GM21526 (cell line): ENCODE data around the gene RNF212.
"Not testable (repeated sequence)": the region's sequence is repeated elsewhere in the genome, so short reads cannot be mapped to it uniquely, and the experiment has no call there.

Source experiments
- ATAC-seq: cut with Tn5 transposase; IDR thresholded peaks from one replicate; pipeline ENCODE4 v1.9.1; 2021; ENCODE audit warnings: moderate library complexity; ENCODE audit not compliant: unreplicated experiment, low FRiP score

Gene RNF212

GRCh38 chr4:1075225-1075624 lies 38.1 kb downstream of the RNF212 start:
- ATAC-seq, result no peak

DNA sequence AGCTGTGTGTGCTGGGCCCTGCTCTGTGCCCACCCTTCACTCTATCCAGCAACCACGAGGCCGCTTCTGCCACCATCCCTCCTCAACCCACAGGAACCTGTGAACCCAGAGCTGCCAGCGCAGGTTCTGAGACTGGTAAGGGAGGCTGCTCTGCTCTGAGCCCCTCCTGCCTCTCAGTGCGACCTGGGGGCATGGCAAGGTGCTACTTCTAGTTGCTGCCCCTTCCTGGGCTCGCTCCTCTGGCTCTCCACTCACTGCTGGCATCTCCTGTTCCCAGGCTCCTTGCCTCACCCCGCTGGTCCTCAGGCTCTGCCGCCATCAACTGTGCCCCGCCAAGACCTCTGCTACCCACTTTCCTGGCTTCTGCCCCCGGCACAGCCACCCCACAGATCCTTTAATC lies 39.3 kb downstream of the RNF212 start:
- ATAC-seq, result no peak

DNA sequence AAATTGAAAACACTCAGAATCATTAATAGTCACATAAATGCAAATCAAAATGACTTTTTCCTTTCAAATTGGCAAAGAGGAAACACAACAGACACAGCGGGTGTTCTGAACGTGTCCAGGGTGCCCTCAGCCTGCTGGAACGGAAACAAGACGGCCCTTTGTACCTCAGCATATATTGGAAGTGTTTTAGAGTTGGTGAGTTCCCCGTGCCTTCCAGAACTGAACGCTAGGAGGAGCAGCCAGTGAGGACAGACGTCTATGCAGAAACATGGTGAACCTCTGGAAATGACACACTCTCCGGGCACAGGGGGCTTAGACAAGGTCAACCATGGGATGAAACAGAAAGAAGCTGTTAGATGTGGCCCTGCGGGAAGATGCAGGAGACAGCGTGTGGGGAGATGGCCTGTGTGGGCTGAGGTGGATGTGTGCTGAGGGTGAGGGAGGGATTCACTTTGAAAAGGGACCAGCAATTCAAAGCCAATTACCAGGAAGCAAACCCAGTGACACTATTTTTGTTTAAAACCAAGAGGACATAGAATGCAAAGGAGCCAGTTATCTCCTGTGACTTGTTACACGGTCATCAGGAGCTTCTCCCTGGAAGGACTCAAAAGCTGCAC lies 40.4 kb downstream of the RNF212 start:
- no peak for ATAC-seq

DNA sequence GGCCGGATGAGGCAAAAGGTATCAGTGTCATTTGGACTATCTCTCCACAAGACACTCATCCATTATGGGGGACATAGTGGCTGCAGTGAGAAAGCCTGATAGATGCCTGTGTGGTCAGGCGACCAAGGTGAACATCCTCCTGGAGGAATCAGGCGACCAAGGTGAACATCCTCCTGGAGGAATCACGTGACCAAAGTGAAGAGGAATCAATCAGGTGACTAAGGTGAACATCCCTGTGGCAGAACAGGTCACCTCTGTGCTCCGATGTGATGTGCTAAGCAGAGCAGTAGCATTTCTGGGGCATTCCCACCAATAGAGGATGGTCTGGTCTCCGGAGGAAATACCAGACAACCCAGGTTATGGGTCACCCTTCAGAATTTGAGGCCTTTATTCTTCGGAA lies 44.0 kb downstream of the RNF212 start:
- no peak for ATAC-seq

- ATAC-seq, result no peak
Observed at GRCh38 chr4:1065732-1066131, 47.6 kb downstream of the RNF212 start.

- no peak for ATAC-seq
Observed at GRCh38 chr4:1062419-1062818, 50.9 kb downstream of the RNF212 start.

GRCh38 chr4:1061760-1062159 lies 51.6 kb downstream of the RNF212 start:
- ATAC-seq, result no peak

GRCh38 chr4:1061056-1061700 lies 52.2 kb downstream of the RNF212 start:
- ATAC-seq, result no peak

DNA sequence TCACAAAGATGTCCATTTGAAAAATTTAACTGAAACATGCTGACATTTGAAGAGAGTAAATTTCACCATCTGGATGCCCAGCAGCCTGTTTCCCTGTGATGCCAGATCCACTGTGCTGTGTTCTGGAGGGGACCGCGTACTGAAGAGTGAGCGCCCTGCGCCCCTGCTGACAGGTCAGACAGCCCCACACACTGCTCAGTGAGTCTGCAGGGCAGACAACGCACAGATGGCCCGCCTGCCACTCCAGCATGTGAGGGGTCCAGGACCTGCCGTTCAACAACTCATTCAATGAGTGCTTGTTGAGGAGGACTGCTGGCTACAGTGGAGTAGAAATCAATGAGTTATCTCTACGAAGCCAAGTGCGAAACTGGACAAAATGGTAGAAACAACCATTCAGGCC lies 52.7 kb downstream of the RNF212 start:
- no peak for ATAC-seq

- ATAC-seq, result no peak
Observed at GRCh38 chr4:1060121-1060520, 53.2 kb downstream of the RNF212 start.

DNA sequence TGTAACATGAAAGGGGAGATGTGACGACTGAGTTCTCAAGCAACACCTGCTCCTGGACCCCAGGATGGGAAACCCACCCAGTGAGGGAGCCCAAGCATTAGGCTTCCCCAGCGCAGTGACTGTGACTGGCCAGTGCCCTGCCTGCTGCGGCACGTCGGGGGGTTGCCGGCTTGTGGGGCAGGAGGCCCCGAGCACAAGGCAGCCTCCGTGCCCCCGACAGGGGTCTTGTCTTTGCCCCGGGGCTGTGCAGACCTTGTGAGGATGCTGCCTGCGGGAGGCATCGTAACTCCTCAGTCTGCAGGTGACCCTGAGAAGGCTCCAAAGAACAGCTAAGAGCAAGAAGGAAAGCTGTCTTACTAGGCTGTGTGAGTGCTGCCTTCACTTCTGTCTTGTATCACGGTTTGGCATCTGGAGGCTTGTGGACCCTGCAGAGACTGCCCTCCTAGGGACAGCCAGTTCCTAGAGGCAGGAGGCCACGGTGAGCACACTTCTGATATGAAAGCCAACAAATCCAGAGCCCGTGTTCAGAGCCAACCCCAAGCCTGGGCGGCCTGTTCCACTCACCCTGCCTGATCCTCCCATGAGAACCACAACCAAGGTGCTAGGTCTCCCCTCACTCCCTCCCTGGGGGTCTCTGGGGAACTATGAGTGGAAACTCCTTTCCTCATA lies 54.2 kb downstream of the RNF212 start:
- no peak for ATAC-seq

DNA sequence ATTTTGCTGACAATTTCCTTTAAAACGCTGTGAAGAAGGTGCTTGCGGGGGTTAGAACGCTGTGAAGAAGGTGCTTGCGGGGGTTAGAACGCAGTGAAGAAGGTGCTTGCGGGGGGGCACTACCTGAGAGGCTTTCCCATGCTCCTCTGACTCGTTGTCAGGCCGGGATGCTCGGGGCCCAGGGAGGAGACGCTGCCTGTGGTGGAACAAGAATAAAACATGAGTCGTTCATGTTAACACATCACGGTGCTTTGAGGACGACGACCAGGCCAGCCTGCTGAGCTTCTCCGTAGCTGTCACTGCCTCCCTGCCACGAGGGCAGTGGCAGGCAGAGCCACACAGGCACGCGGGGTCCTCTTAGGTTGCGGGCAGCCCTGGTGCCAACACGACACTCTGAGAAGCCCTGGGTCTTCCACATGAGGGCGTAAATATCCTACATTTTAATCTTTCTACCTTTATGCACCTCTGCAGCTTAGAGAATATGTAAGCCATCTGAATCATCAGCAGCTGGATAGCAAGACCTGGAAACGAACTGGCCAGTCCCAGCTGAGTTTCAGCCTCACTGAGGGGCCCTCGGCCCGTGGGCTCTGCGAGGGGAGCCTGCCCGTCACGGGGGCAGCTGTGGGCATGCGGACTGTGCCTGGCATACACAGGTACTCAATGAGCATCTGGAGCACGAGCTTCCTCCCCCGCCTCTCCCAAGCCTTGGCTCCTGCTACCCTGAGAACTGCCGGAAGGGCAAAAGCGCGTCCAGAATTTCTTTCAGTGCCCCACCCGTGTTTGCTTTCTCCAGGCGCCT lies 55.0 kb downstream of the RNF212 start:
- ATAC-seq, result no peak

- ATAC-seq, result no peak
Observed at GRCh38 chr4:1057403-1057745, 56.0 kb downstream of the RNF212 start.

GRCh38 chr4:1056671-1057402 lies 56.5 kb downstream of the RNF212 start:
- ATAC-seq, result no peak

DNA sequence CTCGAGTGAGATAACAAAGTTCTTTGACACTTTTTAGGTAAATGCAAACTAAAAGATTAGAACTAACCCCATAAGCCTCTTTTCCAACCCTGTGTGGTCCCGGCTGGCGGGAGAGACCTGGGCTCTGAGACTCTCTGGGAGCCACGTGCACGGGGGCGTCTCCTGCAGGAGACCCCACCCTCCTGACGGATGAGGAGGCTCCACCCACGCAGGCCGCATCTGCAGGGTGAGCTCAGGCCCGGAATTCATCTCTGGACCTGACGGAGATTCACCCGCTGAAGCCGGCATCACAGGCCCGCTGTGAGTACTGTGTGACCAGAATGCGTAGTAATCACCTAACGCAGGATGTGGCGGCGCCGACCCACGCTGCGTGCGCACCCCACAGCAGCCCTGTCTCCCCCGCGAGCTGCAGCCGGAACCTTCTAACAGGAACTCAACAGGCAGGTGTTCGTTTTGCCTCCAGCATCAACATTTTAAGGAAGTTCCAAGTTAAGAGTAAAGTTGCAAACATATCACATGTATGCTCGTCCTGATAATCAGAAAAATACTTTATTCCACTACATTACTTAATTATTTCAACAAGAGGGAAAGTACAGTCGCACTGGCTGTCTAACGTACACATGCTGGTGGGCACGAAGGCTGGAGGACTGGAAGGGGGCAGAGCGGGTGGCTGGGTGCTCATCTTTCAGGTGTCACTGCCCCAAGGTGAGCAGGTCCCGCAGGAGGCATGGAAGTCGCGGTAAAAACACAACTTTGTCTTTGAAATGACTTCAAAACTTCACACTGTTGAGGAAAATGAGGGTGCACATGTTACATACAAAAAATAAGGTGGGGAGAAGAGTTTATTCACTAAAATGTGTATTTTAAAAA lies 57.4 kb downstream of the RNF212 start:
- peak; percentile 75 for ATAC-seq

DNA sequence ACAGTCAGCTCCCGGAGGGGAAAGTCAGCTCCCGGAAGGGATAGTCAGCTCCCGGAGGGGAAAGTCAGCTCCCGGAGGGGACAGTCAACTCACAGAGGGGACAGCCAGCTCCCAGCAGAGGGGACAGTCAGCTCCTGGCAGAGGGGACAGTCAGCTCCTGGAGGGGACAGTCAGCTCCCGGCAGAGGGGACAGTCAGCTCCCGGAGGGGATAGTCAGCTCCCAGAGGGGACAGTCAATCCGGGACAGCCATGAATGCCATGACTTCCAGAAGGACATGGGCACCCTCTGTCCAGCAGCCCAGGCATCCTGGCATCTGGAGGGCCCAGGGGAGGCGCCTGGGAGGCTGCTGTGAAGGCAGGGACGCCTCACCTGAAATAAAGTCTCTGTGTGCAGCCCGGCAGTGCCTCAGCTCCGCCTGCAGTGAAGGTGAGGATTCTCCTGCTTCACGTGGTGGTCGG lies 58.1 kb downstream of the RNF212 start:
- not testable (repeated sequence) for ATAC-seq

DNA sequence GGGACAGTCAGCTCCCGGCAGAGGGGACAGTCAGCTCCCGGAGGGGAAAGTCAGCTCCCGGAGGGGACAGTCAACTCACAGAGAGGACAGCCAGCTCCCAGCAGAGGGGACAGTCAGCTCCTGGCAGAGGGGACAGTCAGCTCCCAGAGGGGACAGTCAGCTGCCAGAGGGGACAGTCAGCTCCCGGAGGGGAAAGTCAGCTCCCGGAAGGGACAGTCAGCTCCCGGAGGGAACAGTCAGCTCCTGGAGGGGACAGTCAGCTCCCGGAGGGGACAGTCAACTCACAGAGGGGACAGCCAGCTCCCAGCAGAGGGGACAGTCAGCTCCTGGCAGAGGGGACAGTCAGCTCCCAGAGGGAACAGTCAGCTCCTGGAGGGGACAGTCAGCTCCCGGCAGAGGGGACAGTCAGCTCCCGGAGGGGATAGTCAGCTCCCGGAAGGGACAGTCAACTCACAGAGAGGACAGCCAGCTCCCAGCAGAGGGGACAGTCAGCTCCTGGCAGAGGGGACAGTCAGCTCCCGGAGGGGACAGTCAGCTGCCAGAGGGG lies 58.6 kb downstream of the RNF212 start:
- not testable (repeated sequence) for ATAC-seq

- not testable (repeated sequence) for ATAC-seq
Observed at GRCh38 chr4:1053891-1054290, 59.5 kb downstream of the RNF212 start.

- no peak for ATAC-seq
Observed at GRCh38 chr4:1053080-1053661, 60.2 kb downstream of the RNF212 start.
